IPS-18c (cell line): ENCODE measurements around the gene ZNF563.
"Not testable (repeated sequence)": the region's sequence is repeated elsewhere in the genome, so short reads cannot be mapped to it uniquely, and the experiment has no call there.

Experiments used
- H3K4me3 ChIP-seq: 2 replicates; pipeline ENCODE4 v1.7.0; 2013; ENCODE audit warnings: low read depth, mild to moderate bottlenecking, low read length, moderate library complexity; ENCODE audit not compliant: insufficient read depth
- H3K9me3 ChIP-seq: one replicate; pipeline ENCODE4 v1.6.1; 2013; ENCODE audit warnings: mild to moderate bottlenecking, low read length, moderate library complexity; ENCODE audit not compliant: control insufficient read depth, insufficient read depth

ZNF563 gene

DNA sequence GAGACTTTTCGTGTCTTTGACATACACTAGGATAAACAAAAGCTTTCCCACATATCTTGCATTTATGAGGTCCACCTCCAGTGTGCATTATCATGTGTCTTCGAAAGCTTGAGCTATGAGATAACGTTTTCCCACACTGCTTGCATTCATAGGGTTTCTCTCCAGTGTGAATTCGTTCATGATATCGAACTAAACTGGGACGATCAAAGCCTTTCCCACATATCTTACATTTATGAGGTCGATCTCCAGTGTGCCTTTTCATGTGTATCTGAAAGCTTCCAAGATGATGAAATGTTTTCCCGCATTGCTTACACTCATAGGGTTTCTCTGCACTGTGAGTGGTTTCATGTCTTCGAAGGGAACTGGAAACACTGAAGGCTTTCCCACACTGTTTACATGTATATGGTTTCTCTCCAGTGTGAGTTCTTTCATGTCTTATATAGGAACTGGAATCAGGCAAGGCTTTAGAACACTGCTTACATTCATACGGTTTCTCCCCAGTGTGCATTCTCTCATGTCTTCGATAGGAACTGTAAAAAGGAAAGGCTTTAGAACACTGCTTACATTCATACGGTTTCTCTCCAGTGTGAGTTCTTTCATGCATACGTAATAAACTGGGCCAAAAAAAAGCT lies 14.5 kb downstream of the ZNF563 start:
- peaks cover 7% of the 10 kb centered on the region for H3K9me3 ChIP-seq
- no peak overlapping the region for H3K4me3 ChIP-seq

- peaks cover 7% of the 10 kb centered on the region for H3K9me3 ChIP-seq
- H3K4me3 ChIP-seq = no peak overlapping the region
Measured at GRCh38 chr19:12314553-12314952, 18.9 kb downstream of the ZNF563 start.

GRCh38 chr19:12308891-12309290 lies 24.5 kb downstream of the ZNF563 start:
- H3K4me3 ChIP-seq, H3K9me3 ChIP-seq: not testable (repeated sequence)

- H3K9me3 ChIP-seq = no peaks in the 10 kb centered on the region
- peak overlapping the region; percentile 30; the same call in 1 of the 2 replicates for H3K4me3 ChIP-seq
Measured at GRCh38 chr19:12295191-12295590, 38.2 kb downstream of the ZNF563 start.

GRCh38 chr19:12294249-12295158 lies 38.9 kb downstream of the ZNF563 start, which contains the start of gene ZNF44:
ZNF44 (minus strand) TSS chr19:12294883; CDS start chr19:12294694, 189 bp downstream.
- Histone ChIP-seq H3K9me3 (no peaks in the 10 kb centered on the region), H3K4me3 (peak within 1 kb of the TSS; percentile 94)

- Histone ChIP-seq H3K9me3 (no peaks in the 10 kb centered on the region), H3K4me3 (peak overlapping the region; percentile 94)
Measured at GRCh38 chr19:12293777-12294248, 39.6 kb downstream of the ZNF563 start.

- H3K9me3 ChIP-seq = no peaks in the 10 kb centered on the region
- H3K4me3 ChIP-seq = no peak overlapping the region
Measured at GRCh38 chr19:12289790-12290065, 43.7 kb downstream of the ZNF563 start.

- Histone ChIP-seq H3K9me3 (peaks cover 5% of the 10 kb centered on the region), H3K4me3 (no peak overlapping the region)
Measured at GRCh38 chr19:12287958-12288500, 45.4 kb downstream of the ZNF563 start.

DNA sequence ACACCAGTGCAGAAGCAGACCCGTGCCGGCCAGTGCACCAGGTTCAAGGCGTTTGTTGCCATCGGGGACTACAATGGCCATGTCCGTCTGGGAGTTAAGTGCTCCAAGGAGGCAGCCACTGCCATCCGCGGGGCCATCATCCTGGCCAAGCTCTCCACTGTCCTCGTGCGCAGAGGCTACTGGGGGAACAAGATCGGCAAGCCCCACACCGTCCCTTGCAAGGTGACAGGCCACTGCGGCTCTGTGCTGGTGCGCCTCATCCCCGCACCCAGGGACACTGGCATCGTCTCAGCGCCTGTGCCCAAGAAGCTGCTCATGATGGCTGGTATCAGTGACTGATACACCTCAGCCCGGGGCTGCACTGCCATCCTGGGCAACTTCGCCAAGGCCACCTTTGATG lies 48.8 kb downstream of the ZNF563 start:
- H3K9me3 ChIP-seq = peaks cover 7% of the 10 kb centered on the region

DNA sequence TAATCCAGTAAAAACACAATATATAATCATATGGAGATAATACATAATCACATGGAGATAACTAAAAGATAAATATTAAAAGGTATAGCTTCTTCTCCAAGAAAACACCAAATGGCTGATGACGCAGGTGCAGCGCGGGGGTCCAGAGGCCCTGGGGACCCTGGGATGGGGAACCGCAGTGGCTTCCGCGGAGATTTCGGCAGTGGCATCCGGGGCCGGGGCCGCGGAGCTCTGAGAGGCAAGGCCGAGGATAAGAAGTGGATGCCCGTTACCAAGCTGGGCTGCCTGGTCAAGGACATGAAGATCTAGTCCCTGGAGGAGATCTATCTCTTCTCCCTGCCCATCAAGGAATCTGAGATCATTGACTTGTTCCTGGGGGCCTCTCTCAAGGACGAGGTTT lies 49.2 kb downstream of the ZNF563 start:
- Histone ChIP-seq H3K4me3 (no peak overlapping the region), H3K9me3 (peaks cover 7% of the 10 kb centered on the region)

More for the DNA sequence above, 48.8 kb downstream of the ZNF563 start:
- H3K4me3 ChIP-seq = no peak overlapping the region

DNA sequence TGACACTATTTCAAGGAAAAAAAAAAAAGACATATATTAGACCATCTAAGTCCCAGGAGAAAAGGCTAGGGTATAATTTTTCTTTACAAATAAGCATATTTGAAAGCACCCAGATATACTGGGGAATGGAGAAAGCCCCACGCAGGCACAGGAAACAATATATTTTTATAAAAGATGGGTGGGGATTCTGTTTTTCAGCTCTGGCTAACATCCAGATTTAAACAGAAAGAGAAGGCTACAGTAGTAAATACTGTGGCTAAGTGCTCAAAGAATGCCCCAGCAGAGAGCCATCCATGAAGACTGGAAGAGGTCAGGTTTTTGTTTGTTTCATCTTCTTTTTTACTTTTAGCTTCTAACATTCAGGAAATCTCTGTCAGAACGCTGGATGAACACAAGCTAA lies 54.7 kb downstream of the ZNF563 start:
- peaks cover 20% of the 10 kb centered on the region for H3K9me3 ChIP-seq
- no peak overlapping the region for H3K4me3 ChIP-seq

DNA sequence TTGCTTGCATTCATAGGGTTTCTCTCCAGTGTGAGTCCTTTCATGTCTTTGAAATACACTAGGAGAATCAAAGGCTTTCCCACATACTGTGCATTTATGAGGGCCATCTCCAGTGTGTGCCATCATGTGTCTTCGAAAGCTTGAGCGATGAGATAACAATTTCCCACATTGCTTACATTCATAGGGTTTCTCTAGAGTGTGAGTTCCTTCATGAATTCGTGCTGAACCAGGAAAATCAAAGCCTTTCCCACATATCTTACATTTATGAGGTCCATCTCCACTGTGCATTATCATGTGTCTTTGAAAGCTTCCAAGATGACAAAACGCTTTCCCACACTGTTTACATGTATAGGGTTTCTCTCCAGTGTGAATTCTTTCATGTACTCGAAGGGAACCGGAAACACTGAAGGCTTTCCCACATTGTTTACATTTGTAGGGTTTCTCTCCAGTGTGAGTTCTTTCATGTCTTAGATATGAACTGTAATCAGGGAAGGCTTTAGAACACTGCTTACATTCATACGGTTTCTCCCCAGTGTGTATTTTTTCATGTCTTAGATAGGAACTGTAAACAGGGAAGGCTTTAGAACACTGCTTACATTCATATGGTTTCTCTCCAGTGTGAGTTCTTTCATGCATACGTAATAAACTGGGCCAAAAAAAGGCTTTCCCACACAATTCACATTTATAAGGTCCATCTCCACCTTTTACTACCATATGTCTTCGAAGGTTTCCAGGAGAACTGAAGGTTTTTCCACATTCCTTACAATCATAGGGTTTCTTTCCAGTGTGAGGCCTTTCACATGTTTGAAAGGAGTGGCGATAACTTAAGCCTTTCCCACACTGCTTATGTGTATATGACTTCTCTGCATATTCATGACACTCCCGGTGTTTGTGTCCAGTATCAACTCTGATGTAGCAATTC lies 60.2 kb downstream of the ZNF563 start:
- Histone ChIP-seq H3K4me3 (no peak overlapping the region), H3K9me3 (peaks cover 48% of the 10 kb centered on the region)

- Histone ChIP-seq H3K9me3 (peaks cover 48% of the 10 kb centered on the region), H3K4me3 (no peak overlapping the region)
Measured at GRCh38 chr19:12272386-12272785, 61.0 kb downstream of the ZNF563 start.

DNA sequence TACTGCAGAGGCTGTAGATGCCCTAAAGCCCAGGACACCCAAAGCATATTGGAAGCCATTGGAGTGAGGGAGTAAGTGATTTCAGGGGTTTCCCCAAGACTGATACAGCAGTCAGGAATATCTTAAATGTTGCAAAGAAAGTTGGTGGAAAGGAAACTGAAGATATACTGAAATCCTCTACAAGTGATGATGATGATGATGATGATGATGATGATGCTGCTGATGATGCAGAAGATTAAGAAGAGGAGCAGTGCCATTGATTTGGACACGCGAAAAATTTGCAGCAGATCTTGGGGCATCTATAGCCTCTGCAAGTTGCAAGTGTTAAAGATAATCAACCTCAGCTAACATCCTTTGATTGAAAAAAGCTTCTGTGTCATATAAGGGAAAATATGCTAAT lies 62.6 kb downstream of the ZNF563 start:
- peaks cover 38% of the 10 kb centered on the region for H3K9me3 ChIP-seq
- no peak overlapping the region for H3K4me3 ChIP-seq
